ENCODE measurements around the gene ZNF385D. TPM values are rescaled to one million over a fixed set of nuclear protein-coding genes. Genes with fewer than 3 reads are reported as not detected.

The ZNF385D gene
- total RNA-seq, 2 experiments from 2014 or later: not detected

- CTCF ChIA-PET: no interaction called here
- no peak overlapping the region for H3K4me3 Mint-ChIP-seq
Observed at GRCh38 chr3:21463319-21463718, 287.7 kb downstream of the ZNF385D start.

GRCh38 chr3:21462141-21462540 lies 288.9 kb downstream of the ZNF385D start:
- Mint-ChIP-seq H3K36me3 (ENCODE audit: low read depth) (no peaks in the 10 kb centered on the region), H3K4me1 (ENCODE audit: low read depth) (no peaks in the 10 kb centered on the region), H3K27ac (no peak overlapping the region), H3K9me3 (peaks cover 6% of the 10 kb centered on the region), H3K4me3 (no peak overlapping the region), H3K27me3 (no peaks in the 10 kb centered on the region)
- no peak for TF ChIP-seq CTCF (IDR thresholded peaks at IDR 0.05)
- DNase-seq (no peak), ATAC-seq (no peak)
- intact Hi-C loops (cut with micrococcal nuclease): no loop called here
- POLR2A ChIA-PET: no interaction called here
- CTCF ChIA-PET: no interaction called here

More at GRCh38 chr3:21463319-21463718, 287.7 kb downstream of the ZNF385D start:
- Mint-ChIP-seq H3K27ac (no peak overlapping the region), H3K27me3 (no peaks in the 10 kb centered on the region), H3K9me3 (peaks cover 6% of the 10 kb centered on the region), H3K4me1 (ENCODE audit: low read depth) (no peaks in the 10 kb centered on the region), H3K36me3 (ENCODE audit: low read depth) (no peaks in the 10 kb centered on the region)
- POLR2A ChIA-PET: no interaction called here
- no peak for TF ChIP-seq CTCF (IDR thresholded peaks at IDR 0.05)
- intact Hi-C loops (cut with micrococcal nuclease): no loop called here
- ATAC-seq (no peak), DNase-seq (no peak)

- peaks cover 11% of the 10 kb centered on the region for H3K9me3 Mint-ChIP-seq
- CTCF ChIA-PET: interaction anchor here (1.0 kb wide), 1 partner anchor 9 kb away, joined by 3 read pairs; no protein-coding TSS in a partner anchor
- DNase-seq (no peak), ATAC-seq (no peak)
- H3K36me3 Mint-ChIP-seq (ENCODE audit: low read depth): no peaks in the 10 kb centered on the region
- H3K27me3 Mint-ChIP-seq: no peaks in the 10 kb centered on the region
- H3K27ac Mint-ChIP-seq: no peak overlapping the region
- intact Hi-C loops (cut with micrococcal nuclease): no loop called here
- H3K4me1 Mint-ChIP-seq (ENCODE audit: low read depth): no peaks in the 10 kb centered on the region
- no peak overlapping the region for H3K4me3 Mint-ChIP-seq
- POLR2A ChIA-PET: no interaction called here
- no peak for TF ChIP-seq CTCF (IDR thresholded peaks at IDR 0.05)
Observed at GRCh38 chr3:21457084-21457483, 293.9 kb downstream of the ZNF385D start.

- no peak for DNase-seq
- POLR2A ChIA-PET: no interaction called here
- ATAC-seq: no peak
- Mint-ChIP-seq H3K4me3 (no peak overlapping the region), H3K9me3 (peaks cover 15% of the 10 kb centered on the region), H3K27ac (no peak overlapping the region), H3K27me3 (no peaks in the 10 kb centered on the region), H3K36me3 (ENCODE audit: low read depth) (no peaks in the 10 kb centered on the region), H3K4me1 (ENCODE audit: low read depth) (no peaks in the 10 kb centered on the region)
- CTCF ChIA-PET: no interaction called here
- TF ChIP-seq CTCF (IDR thresholded peaks at IDR 0.05): no peak
- intact Hi-C loops (cut with micrococcal nuclease): no loop called here
Observed at GRCh38 chr3:21449738-21450137, 301.3 kb downstream of the ZNF385D start.

GRCh38 chr3:21447476-21448151 lies 303.4 kb downstream of the ZNF385D start:
- H3K27me3 Mint-ChIP-seq: no peaks in the 10 kb centered on the region
- DNase-seq (no peak), ATAC-seq (no peak)
- intact Hi-C loops (cut with micrococcal nuclease): no loop called here
- CTCF ChIA-PET: interaction anchor here (0.9 kb wide), 1 partner anchor 10 kb away, joined by 3 read pairs; no protein-coding TSS in a partner anchor
- TF ChIP-seq CTCF (IDR thresholded peaks at IDR 0.05): no peak
- H3K9me3 Mint-ChIP-seq: peaks cover 11% of the 10 kb centered on the region
- POLR2A ChIA-PET: interaction anchor here (1.1 kb wide), 1 partner anchor 149 kb away, joined by 3 read pairs; no protein-coding TSS in a partner anchor
- H3K4me3 Mint-ChIP-seq: no peak overlapping the region
- no peaks in the 10 kb centered on the region for H3K4me1 Mint-ChIP-seq (ENCODE audit: low read depth)
- H3K36me3 Mint-ChIP-seq (ENCODE audit: low read depth): no peaks in the 10 kb centered on the region
- H3K27ac Mint-ChIP-seq: no peak overlapping the region

Data from activated CD8-positive, alpha-beta T cell treated with anti-CD3 and anti-CD28 coated beads for 36 hours (primary cell).